ENCODE data around the gene NUDC. TPM values are rescaled to one million over a fixed set of nuclear protein-coding genes. Genes with fewer than 3 reads are reported as not detected.

Gene NUDC
- total and polyA plus RNA-seq, 2 of the 13 experiments (the other 11 are each of a cell fraction or from before 2014, with no cell fraction given) = 34.7 to 104 TPM

DNA sequence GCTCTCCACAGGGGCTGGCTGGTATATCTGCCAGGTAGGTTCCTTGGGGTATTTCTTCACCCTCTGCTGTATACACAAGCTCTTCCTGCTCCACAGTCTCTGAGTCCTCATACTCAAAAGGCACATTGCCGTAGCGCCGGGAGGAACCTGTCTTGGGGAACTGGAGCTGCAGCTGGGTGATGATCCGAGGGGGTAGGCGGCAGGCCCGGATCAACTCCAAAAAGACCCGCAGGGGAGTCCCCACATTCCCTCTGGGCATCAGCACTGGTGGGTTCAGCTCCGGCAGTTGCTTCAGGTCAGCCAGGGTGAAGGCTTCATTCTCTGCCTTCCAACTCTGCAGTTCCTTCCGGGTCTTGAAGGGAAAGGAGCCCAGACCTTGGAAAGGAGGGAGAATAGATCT, 24.2 kb upstream of the NUDC start:
- 100% methylated on average over 7 of the region's 9 CpGs for WGBS (ENCODE audit: low lambda C conversion rate)
- Histone ChIP-seq H3K36me3 (replicated peaks in 1 of 2; ENCODE audit: control insufficient read depth in 1 of 2, insufficient read depth in 2 of 2, low read length in 2 of 2) (peaks cover 23 to 43% of the 10 kb centered on the region in 2 experiments; a peak in 4 of 5 replicates), H3K4me3 (replicated peaks in 1 of 3; ENCODE audit: insufficient read depth in 1 of 3, low read depth in 2 of 3, low read length in 3 of 3) (no peak overlapping the region), H3K79me2 (ENCODE audit: insufficient read depth, low read length) (peaks cover 39% of the 10 kb centered on the region), H3K4me2 (ENCODE audit: low read depth, low read length) (no peak overlapping the region), H2AFZ (ENCODE audit: low read length) (no peak overlapping the region), H4K20me1 (ENCODE audit: insufficient read depth, low read length) (no peaks in the 10 kb centered on the region), H3K27ac (ENCODE audit: extremely low read length, insufficient read depth, low read length) (no peak overlapping the region), H3K27me3 (ENCODE audit: control insufficient read depth in 1 of 2, insufficient read depth in 2 of 2, low read length in 2 of 2) (no peaks in the 10 kb centered on the region; a peak in 1 of 5 replicates), H3K9ac (ENCODE audit: insufficient read depth, low read depth, low read length) (no peak overlapping the region), H3K4me1 (ENCODE audit: insufficient read depth, low read length) (peaks cover 33% of the 10 kb centered on the region), H3K9me3 (ENCODE audit: low read length) (no peaks in the 10 kb centered on the region)
- ATAC-seq (no peak), FAIRE-seq (no peak), DNase-seq (ENCODE audit: low spot score) (no peak)
- in situ Hi-C loops (cut with HindIII; ENCODE audit: extremely low pct_ligation_motif_present, low pct_unique_long_range_greater_than_20kb) (no loop called here), intact Hi-C loops (cut with micrococcal nuclease; ENCODE audit: unreplicated experiment) (no loop called here)
- BruUV-seq (replicated peaks) = no TSS peak
- POLR2A ChIA-PET = interaction anchor here (6.8 kb wide), 1 partner anchor 14 kb away, joined by 152 read pairs; the partner anchor contains the start of gene NR0B2
- TF ChIP-seq NPAS2 (CRISPR knock-in tag; IDR thresholded peaks at IDR 0.05; ENCODE audit: borderline replicate concordance) (no peak), ZNF672 (CRISPR knock-in tag; IDR thresholded peaks at IDR 0.05) (no peak), ZNF558 (CRISPR knock-in tag; IDR thresholded peaks at IDR 0.05; ENCODE audit: borderline replicate concordance) (no peak), IKZF1 (IDR thresholded peaks at IDR 0.05) (no peak), MEIS1 (CRISPR knock-in tag; IDR thresholded peaks at IDR 0.05; ENCODE audit: borderline replicate concordance) (no peak), ARNTL (CRISPR knock-in tag; IDR thresholded peaks at IDR 0.05) (no peak), POGZ (CRISPR knock-in tag; IDR thresholded peaks at IDR 0.05) (no peak), MXD4 (CRISPR knock-in tag; IDR thresholded peaks at IDR 0.05) (no peak), HOXA9 (CRISPR knock-in tag; IDR thresholded peaks at IDR 0.05; ENCODE audit: borderline replicate concordance) (no peak), ZNF251 (CRISPR knock-in tag; IDR thresholded peaks at IDR 0.05) (no peak), ZNF724P (CRISPR knock-in tag; IDR thresholded peaks at IDR 0.05; ENCODE audit: borderline replicate concordance) (no peak), MEF2D (CRISPR knock-in tag; IDR thresholded peaks at IDR 0.05) (no peak), ZNF547 (CRISPR knock-in tag; IDR thresholded peaks at IDR 0.05) (no peak), SMYD3 (CRISPR knock-in tag; IDR thresholded peaks at IDR 0.05) (no peak), PCBP2 (optimal IDR thresholded peaks at IDR 0.05; ENCODE audit: low read depth, low read length, poor library complexity, severe bottlenecking) (no peak), ZNF567 (CRISPR knock-in tag; IDR thresholded peaks at IDR 0.05; ENCODE audit: borderline replicate concordance) (no peak), ZNF230 (CRISPR knock-in tag; IDR thresholded peaks at IDR 0.05) (no peak)
- TF ChIP-seq, protein P1, sequence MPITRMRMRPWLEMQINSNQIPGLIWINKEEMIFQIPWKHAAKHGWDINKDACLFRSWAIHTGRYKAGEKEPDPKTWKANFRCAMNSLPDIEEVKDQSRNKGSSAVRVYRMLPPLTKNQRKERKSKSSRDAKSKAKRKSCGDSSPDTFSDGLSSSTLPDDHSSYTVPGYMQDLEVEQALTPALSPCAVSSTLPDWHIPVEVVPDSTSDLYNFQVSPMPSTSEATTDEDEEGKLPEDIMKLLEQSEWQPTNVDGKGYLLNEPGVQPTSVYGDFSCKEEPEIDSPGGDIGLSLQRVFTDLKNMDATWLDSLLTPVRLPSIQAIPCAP (CRISPR knock-in tag; IDR thresholded peaks at IDR 0.05; ENCODE audit: low read depth) = no peak
- TF ChIP-seq, protein P2, sequence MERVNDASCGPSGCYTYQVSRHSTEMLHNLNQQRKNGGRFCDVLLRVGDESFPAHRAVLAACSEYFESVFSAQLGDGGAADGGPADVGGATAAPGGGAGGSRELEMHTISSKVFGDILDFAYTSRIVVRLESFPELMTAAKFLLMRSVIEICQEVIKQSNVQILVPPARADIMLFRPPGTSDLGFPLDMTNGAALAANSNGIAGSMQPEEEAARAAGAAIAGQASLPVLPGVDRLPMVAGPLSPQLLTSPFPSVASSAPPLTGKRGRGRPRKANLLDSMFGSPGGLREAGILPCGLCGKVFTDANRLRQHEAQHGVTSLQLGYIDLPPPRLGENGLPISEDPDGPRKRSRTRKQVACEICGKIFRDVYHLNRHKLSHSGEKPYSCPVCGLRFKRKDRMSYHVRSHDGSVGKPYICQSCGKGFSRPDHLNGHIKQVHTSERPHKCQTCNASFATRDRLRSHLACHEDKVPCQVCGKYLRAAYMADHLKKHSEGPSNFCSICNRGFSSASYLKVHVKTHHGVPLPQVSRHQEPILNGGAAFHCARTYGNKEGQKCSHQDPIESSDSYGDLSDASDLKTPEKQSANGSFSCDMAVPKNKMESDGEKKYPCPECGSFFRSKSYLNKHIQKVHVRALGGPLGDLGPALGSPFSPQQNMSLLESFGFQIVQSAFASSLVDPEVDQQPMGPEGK (CRISPR knock-in tag; IDR thresholded peaks at IDR 0.05) = no peak
- CTCF ChIA-PET (ENCODE audit: low intra/inter-chr PET ratio, low total read pairs) = no interaction called here

Measured in HepG2 (cell line).